MM.1S (cell line): ENCODE measurements around the gene EXOSC7.

Experiments used
- EZH2 ChIP-seq: fragments of 300-600 bp; sonication (generic); optimal IDR thresholded peaks from 2 replicates; pipeline ENCODE3; 2017; ENCODE audit warnings: low read depth, mild to moderate bottlenecking, antibody characterized with exemption, low read length, mixed read lengths
- EZH2phosphoT487 ChIP-seq: fragments of 300-600 bp; sonication (generic); IDR thresholded peaks from 2 replicates; pipeline ENCODE4 v1.6.1; 2018; ENCODE audit warnings: antibody characterized with exemption, low read length
- TF ChIP-seq, protein P1 (sequence below): fragments of 300-600 bp; sonication (generic); IDR thresholded peaks from 2 replicates; pipeline ENCODE4 v1.5.1; 2016; ENCODE audit warnings: antibody characterized with exemption, low read length, mixed read lengths

- TF ChIP-seq, protein P1, sequence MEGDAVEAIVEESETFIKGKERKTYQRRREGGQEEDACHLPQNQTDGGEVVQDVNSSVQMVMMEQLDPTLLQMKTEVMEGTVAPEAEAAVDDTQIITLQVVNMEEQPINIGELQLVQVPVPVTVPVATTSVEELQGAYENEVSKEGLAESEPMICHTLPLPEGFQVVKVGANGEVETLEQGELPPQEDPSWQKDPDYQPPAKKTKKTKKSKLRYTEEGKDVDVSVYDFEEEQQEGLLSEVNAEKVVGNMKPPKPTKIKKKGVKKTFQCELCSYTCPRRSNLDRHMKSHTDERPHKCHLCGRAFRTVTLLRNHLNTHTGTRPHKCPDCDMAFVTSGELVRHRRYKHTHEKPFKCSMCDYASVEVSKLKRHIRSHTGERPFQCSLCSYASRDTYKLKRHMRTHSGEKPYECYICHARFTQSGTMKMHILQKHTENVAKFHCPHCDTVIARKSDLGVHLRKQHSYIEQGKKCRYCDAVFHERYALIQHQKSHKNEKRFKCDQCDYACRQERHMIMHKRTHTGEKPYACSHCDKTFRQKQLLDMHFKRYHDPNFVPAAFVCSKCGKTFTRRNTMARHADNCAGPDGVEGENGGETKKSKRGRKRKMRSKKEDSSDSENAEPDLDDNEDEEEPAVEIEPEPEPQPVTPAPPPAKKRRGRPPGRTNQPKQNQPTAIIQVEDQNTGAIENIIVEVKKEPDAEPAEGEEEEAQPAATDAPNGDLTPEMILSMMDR, result no peak
- no peak for TF ChIP-seq EZH2phosphoT487
- TF ChIP-seq EZH2, result no peak
These were observed 73.8 kb downstream of the EXOSC7 start for GRCh38 chr3:45049807-45050206.
